Stimulated activated CD8-positive, alpha-beta memory T cell treated with anti-CD3 and anti-CD28 coated beads, Interleukin-15, amount 100 ng/mL, for 1 hour (primary cell): Measurements from ENCODE around the gene STX18.

Experiments
- DNase-seq: peaks from one replicate; pipeline ENCODE4 v3.0.0-alpha.2; 2020; ENCODE audit warnings: low read depth

Gene STX18

GRCh38 chr4:4418676-4419390 is 123.0 kb downstream of the STX18 start:
- DNase-seq: no peak

GRCh38 chr4:4417886-4418285 is 124.0 kb downstream of the STX18 start:
- DNase-seq: no peak

GRCh38 chr4:4416981-4417380 is 124.9 kb downstream of the STX18 start:
- DNase-seq: no peak

- no peak for DNase-seq
Measured at GRCh38 chr4:4415806-4416805, 125.7 kb downstream of the STX18 start.

GRCh38 chr4:4415107-4415805 is 126.6 kb downstream of the STX18 start:
- no peak for DNase-seq

- DNase-seq: no peak
Measured at GRCh38 chr4:4413806-4414205, 128.0 kb downstream of the STX18 start.

GRCh38 chr4:4413373-4413725 is 128.5 kb downstream of the STX18 start:
- DNase-seq: no peak

- DNase-seq: no peak
Measured at GRCh38 chr4:4412641-4413372, 129.0 kb downstream of the STX18 start.

GRCh38 chr4:4411906-4412305 is 129.9 kb downstream of the STX18 start:
- DNase-seq: no peak

- DNase-seq: no peak
Measured at GRCh38 chr4:4410271-4410670, 131.6 kb downstream of the STX18 start.

- DNase-seq: no peak
Measured at GRCh38 chr4:4409416-4410115, 132.3 kb downstream of the STX18 start.

GRCh38 chr4:4408576-4409335 is 133.1 kb downstream of the STX18 start:
- no peak for DNase-seq

- DNase-seq: no peak
Measured at GRCh38 chr4:4408132-4408523, 133.7 kb downstream of the STX18 start.

GRCh38 chr4:4407299-4408131 is 134.3 kb downstream of the STX18 start:
- no peak for DNase-seq

- DNase-seq: no peak
Measured at GRCh38 chr4:4406455-4407298, 135.2 kb downstream of the STX18 start.

- no peak for DNase-seq
Measured at GRCh38 chr4:4405358-4405962, 136.4 kb downstream of the STX18 start.

- no peak for DNase-seq
Measured at GRCh38 chr4:4402966-4403365, 138.9 kb downstream of the STX18 start.

GRCh38 chr4:4401036-4401435 is 140.8 kb downstream of the STX18 start:
- DNase-seq: no peak
